Upper lobe of right lung (tissue), 1 donor: ENCODE data around the gene ITGA1. TPM values are rescaled to one million over a fixed set of nuclear protein-coding genes. Genes with fewer than 3 reads are reported as not detected.
"Not testable (repeated sequence)": the region's sequence is repeated elsewhere in the genome, so short reads cannot be mapped to it uniquely, and the experiment has no call there.

ENCODE experiments used
- ATAC-seq: fragments of 200-7000 bp; cut with Tn5 transposase; one replicate; pipeline ENCODE4 v1.9.1; 2020; ENCODE audit warnings: mild to moderate bottlenecking, moderate library complexity
- DNase-seq: peaks from one replicate; pipeline ENCODE4 v3.0.0-alpha.2; 2020
- H3K27ac ChIP-seq: fragments of 200-600 bp; one replicate; pipeline ENCODE4 v1.8.0; 2022
- H3K27me3 ChIP-seq: fragments of 200-600 bp; one replicate; pipeline ENCODE4 v1.8.0; 2022; ENCODE audit warnings: mild to moderate bottlenecking
- H3K36me3 ChIP-seq: fragments of 200-600 bp; one replicate; pipeline ENCODE4 v1.8.0; 2022
- H3K4me1 ChIP-seq: fragments of 200-600 bp; one replicate; pipeline ENCODE4 v1.8.0; 2022
- H3K4me3 ChIP-seq: fragments of 200-600 bp; one replicate; pipeline ENCODE4 v1.8.0; 2022; ENCODE audit warnings: mild to moderate bottlenecking
- H3K9me3 ChIP-seq: fragments of 200-600 bp; one replicate; pipeline ENCODE4 v1.8.0; 2022
- intact Hi-C: fragments of 100-400 bp; cut with DNase I; formaldehyde crosslinking; loops from one replicate; pipeline ENCODE4 v1.11.0; 2022
- total RNA-seq: library from RNA; stranded (reverse); fragmentation: NEBNext Ultra II Directional; extraction: Animal tissue kit (Norgen Biotek cat#: 25700); gene quantifications from one replicate; pipeline ENCODE4 v1.2.1, GENCODE V29; 2021
- TF ChIP-seq, protein P1 (sequence below): fragments of 200-600 bp; IDR thresholded peaks from one replicate; pipeline ENCODE4 v1.8.0; 2022; ENCODE audit warnings: antibody characterized with exemption
- donor health status: DM: no; HTN: yes; CAD: no; lungs with severe emphysema.

The ITGA1 gene
- total RNA-seq, 1 donor from 2014 or later = 94.8 TPM

DNA sequence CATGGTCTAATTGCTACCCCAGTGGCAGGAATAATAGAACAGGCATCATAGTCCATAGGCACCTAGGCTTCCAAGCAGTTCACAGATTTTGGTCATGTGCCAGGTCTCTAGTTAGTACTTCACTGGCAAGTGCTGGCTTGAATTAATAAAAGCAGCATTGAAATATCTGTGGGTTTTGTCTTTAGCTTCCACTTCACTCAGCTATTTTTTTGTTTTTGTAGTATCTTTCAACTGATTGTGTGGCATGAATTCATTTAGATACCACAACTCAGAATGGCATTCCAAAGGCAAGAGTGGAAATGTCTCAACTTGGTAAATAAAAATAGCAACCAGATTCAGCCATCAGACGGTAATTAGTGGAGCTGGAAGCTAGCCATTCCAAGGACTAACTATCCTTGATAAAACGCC lies 173.6 kb downstream of the ITGA1 start:
- Histone ChIP-seq H3K27ac (no peak overlapping the region), H3K36me3 (no peaks in the 10 kb centered on the region), H3K27me3 (no peaks in the 10 kb centered on the region), H3K4me3 (no peak overlapping the region), H3K4me1 (no peaks in the 10 kb centered on the region), H3K9me3 (no peaks in the 10 kb centered on the region)
- TF ChIP-seq, protein P1, sequence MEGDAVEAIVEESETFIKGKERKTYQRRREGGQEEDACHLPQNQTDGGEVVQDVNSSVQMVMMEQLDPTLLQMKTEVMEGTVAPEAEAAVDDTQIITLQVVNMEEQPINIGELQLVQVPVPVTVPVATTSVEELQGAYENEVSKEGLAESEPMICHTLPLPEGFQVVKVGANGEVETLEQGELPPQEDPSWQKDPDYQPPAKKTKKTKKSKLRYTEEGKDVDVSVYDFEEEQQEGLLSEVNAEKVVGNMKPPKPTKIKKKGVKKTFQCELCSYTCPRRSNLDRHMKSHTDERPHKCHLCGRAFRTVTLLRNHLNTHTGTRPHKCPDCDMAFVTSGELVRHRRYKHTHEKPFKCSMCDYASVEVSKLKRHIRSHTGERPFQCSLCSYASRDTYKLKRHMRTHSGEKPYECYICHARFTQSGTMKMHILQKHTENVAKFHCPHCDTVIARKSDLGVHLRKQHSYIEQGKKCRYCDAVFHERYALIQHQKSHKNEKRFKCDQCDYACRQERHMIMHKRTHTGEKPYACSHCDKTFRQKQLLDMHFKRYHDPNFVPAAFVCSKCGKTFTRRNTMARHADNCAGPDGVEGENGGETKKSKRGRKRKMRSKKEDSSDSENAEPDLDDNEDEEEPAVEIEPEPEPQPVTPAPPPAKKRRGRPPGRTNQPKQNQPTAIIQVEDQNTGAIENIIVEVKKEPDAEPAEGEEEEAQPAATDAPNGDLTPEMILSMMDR = no peak
- intact Hi-C loops = no loop called here
- DNase-seq (no peak), ATAC-seq (no peak)

DNA sequence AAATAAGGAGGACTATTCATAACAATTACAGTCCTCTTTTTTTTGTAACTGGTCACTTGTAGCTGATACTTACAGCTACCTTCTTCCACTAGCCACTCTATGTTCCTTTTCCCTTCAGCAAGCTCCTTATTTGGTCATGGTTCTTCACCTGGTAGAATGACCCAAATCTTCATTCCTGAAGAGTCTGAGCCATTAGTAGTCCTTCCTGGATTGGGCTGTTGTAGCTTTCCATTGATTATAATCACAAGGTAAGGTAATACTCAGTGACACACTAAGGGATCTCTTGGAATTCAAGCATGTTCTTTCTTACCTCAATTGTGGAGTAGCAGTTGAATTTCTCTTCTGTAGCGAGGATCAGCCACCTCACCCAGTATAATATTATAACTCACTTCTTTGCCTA lies 175.9 kb downstream of the ITGA1 start:
- Histone ChIP-seq H3K27me3 (no peaks in the 10 kb centered on the region), H3K9me3 (no peaks in the 10 kb centered on the region), H3K4me1 (no peaks in the 10 kb centered on the region), H3K4me3 (no peak overlapping the region), H3K36me3 (no peaks in the 10 kb centered on the region), H3K27ac (no peak overlapping the region)
- ATAC-seq (no peak), DNase-seq (no peak)
- intact Hi-C loops = no loop called here
- TF ChIP-seq, protein P1 = no peak

DNA sequence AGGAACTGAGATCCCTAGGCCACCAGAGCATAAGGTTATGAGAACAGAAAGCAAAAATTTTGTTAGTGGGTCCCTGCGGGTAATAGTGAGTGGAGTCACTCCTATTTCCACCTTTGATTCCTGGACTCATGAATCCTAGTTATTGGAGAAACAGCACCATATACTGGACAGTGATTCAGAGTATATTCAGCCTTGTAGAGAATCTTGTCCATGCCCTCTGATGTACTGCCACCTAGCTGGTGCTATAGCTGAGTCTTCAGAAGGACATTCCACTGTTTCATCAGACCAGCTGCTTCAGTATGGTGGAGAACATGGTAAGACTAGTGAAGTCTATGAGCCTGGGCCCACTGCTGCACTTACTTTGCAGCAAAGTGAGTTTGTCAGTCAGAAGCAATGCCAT lies 176.4 kb downstream of the ITGA1 start:
- Histone ChIP-seq H3K36me3 (no peaks in the 10 kb centered on the region), H3K27me3 (no peaks in the 10 kb centered on the region), H3K27ac (no peak overlapping the region), H3K4me1 (no peaks in the 10 kb centered on the region), H3K4me3 (no peak overlapping the region), H3K9me3 (no peaks in the 10 kb centered on the region)
- no peak for DNase-seq
- TF ChIP-seq, protein P1 = no peak
- intact Hi-C loops = no loop called here
- no peak for ATAC-seq

DNA sequence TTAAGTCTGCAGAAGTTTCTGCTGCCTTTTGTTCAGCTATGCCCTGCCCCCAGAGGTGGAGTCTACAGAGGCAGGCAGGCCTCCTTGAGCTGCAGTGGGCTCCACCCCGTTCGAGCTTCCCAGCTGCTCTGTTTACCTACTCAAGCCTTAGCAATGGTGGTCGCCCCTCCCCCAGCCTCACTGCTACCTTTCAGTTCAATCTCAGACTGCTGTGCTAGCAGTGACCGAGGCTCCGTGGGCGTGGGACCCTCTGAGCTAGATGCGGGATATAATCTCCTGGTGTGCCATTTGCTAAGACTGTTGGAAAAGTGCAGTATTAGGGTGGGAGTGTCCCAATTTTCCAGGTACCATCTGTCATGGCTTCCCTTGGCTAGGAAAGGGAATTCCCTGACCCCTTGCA lies 188.4 kb downstream of the ITGA1 start:
- DNase-seq, H3K36me3 ChIP-seq, intact Hi-C loops, H3K4me1 ChIP-seq, H3K9me3 ChIP-seq, H3K4me3 ChIP-seq, H3K27ac ChIP-seq, H3K27me3 ChIP-seq, ATAC-seq: not testable (repeated sequence)

DNA sequence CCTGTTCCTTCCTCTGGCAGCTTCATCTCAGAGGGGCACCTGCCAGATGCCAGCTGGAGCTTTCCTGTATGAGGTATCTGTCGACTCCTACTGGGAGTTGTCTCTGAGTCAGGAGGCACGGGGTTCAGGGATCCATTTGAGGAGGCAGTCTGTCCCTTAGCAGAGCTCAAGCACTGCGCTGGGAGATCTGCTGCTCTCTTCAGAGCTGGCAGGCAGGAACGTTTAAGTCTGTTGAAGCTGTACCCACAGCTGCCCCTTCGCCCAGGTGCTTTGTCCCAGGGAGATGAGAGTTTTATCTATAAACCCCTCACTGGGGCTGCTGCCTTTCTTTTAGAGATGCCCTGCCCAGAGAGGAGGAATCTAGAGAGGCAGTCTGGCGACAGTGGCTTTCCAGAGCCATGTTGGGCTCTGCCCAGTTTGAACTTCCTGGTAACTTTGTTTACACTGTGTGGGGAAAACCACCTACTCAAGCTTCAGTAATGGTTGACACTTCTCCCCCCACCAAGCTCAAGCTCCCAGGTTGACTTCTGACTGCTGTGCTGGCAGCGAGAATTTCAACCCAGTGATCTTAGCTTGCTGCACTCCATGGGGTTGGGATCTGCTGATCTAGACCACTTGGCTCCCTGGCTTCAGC lies 189.7 kb downstream of the ITGA1 start:
- Histone ChIP-seq H3K4me1 (no peaks in the 10 kb centered on the region), H3K27ac (no peak overlapping the region), H3K36me3 (no peaks in the 10 kb centered on the region), H3K4me3 (no peak overlapping the region), H3K9me3 (no peaks in the 10 kb centered on the region), H3K27me3 (no peaks in the 10 kb centered on the region)
- intact Hi-C loops = no loop called here
- ATAC-seq (no peak), DNase-seq (no peak)
- TF ChIP-seq, protein P1 = no peak

DNA sequence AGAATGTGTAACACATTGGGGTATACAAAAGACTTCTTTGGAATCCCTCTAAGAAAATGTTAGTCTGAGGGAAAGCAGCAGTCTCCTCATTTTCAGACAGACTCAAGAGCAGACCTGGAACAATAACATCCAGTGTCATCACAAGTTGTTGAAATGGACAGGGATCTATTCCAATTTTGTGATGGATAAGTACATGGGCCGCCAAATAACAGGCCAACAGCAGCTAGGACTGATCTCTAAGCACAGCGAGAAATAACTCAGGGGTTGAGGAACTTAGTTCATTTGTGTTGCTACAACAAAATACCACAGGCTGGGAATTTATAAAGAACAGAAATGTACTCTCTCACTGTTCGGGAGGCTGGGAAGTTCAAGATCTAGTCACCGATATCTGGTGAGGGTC lies 193.8 kb downstream of the ITGA1 start:
- no peak overlapping the region for H3K27ac ChIP-seq
- ATAC-seq = no peak

More for the DNA sequence above, 193.8 kb downstream of the ITGA1 start:
- no peak for DNase-seq
- TF ChIP-seq, protein P1 = no peak
- H3K27me3 ChIP-seq = no peaks in the 10 kb centered on the region
- intact Hi-C loops = no loop called here
- H3K9me3 ChIP-seq = no peaks in the 10 kb centered on the region
- H3K4me3 ChIP-seq = no peak overlapping the region
- H3K4me1 ChIP-seq = peaks cover 4% of the 10 kb centered on the region
- H3K36me3 ChIP-seq = no peaks in the 10 kb centered on the region
